Heart right ventricle (tissue), 16 donors: ENCODE data around the gene MFRP. TPM values are rescaled to one million over a fixed set of nuclear protein-coding genes. Genes with fewer than 3 reads are reported as not detected.
A peak's percentile ranks its signal among the peaks of the same experiment; 100 is the strongest.

Source experiments
- ATAC-seq, 8 donors: fragments of 200-7000 bp; cut with Tn5 transposase; one replicate each; pipeline ENCODE4 v1.9.1; 2020; ENCODE audit warnings: mild to moderate bottlenecking in 8 of 8, moderate library complexity in 8 of 8, moderate number of reproducible peaks in 1 of 8
- DNase-seq, 2 donors: peaks; one replicate each; pipeline ENCODE4 v3.0.0-alpha.2; 2020
- H3K27ac ChIP-seq, 10 donors: fragments of 200-600 bp; sonication (generic) in 2 of 10; one replicate each; pipeline versions ENCODE4 v1.5.0 to v1.8.0; 2020 to 2022; ENCODE audit warnings: mild to moderate bottlenecking in 3 of 10
- H3K27me3 ChIP-seq, 7 donors: fragments of 200-600 bp; one replicate each; pipeline ENCODE4 v1.8.0; 2021 to 2022; ENCODE audit warnings: mild to moderate bottlenecking in 2 of 7
- H3K36me3 ChIP-seq, 9 donors: fragments of 200-600 bp; sonication (generic) in 1 of 9; one replicate each; pipeline versions ENCODE4 v1.5.0 to v1.8.0; 2020 to 2022; ENCODE audit warnings: mild to moderate bottlenecking in 2 of 9
- H3K4me1 ChIP-seq, 9 donors: fragments of 200-600 bp; sonication (generic) in 1 of 9; one replicate each; pipeline versions ENCODE4 v1.5.0 to v1.8.0; 2020 to 2022; ENCODE audit warnings: mild to moderate bottlenecking in 4 of 9
- H3K4me3 ChIP-seq, 10 donors: fragments of 200-600 bp; sonication (generic) in 2 of 10; one replicate each; pipeline versions ENCODE4 v1.5.0 to v1.8.0; 2020 to 2022; ENCODE audit warnings: mild to moderate bottlenecking in 7 of 10, moderate library complexity in 2 of 10
- H3K9me3 ChIP-seq, 11 donors: fragments of 200-600 bp in 10 of 11; sonication (generic) in 2 of 11; one replicate each; pipeline versions ENCODE4 v1.5.0 to v1.8.0; 2013 to 2022; ENCODE audit warnings: mild to moderate bottlenecking in 2 of 11, control low read depth in 1 of 11, moderate library complexity in 1 of 11
- WGBS, 2 donors: extraction: QIAGEN DNeasy Blood & Tissue Kit; methylation state at CpG; one replicate each; pipeline ENCODE4 v1.1.7; 2013; ENCODE audit warnings: inconsistent platforms in 1 of 2; 5-methylcytosine and 5-hydroxymethylcytosine counted together
- intact Hi-C, 10 donors: fragments of 100-400 bp; cut with DNase I; formaldehyde crosslinking; loops; one replicate each; pipeline versions ENCODE4 v1.11.1 to v1.14.2; 2022
- polyA plus RNA-seq, 2 donors: library from polyadenylated mRNA; stranded (reverse); fragments of 200-250 nt; gene quantifications; one replicate each; pipeline ENCODE4 v1.2.3, GENCODE V29; 2013
- total RNA-seq, 10 donors: library from RNA; stranded (reverse); fragmentation: NEBNext Ultra II Directional in 3 of 10; extraction: Animal tissue kit (Norgen Biotek cat#: 25700) in 3 of 10; gene quantifications; one replicate each; pipeline versions ENCODE4 v1.2.1 to v1.2.4, GENCODE V29; 2021 to 2023
- TF ChIP-seq, protein P1 (sequence below), 9 donors: fragments of 200-600 bp; sonication (generic) in 2 of 9; IDR thresholded peaks; one replicate each; pipeline versions ENCODE4 v1.5.0 to v1.8.0; 2021 to 2022; ENCODE audit warnings: antibody characterized with exemption in 9 of 9, mild to moderate bottlenecking in 5 of 9, moderate library complexity in 1 of 9
- donor health status: Arrhythmogenic right ventricular cardiomyopathy.
- donor health status: ischemic (EF 13 %, LVEDD 7.1; RV severe dilation, severe dysfunction).
- donor health status: healthy with polysubstance abuse.
- donor health status: DM: no; HTN: yes; CAD: no.
- donor health status: DM: no; HTN: no; CAD: no.
- donor health status: ischemic (EF 25% LVEDD 6.9; RV normal size, moderate dysfunction).
- donor health status: ischemic (EF 25% LVEDD 5.7; RV mildly dilated, moderate dysfunction).
- donor health status: healthy.
- donor health status: DM: yes; HTN: yes; CAD: no.
- donor health status: Ischemic cardiomyopathy.
- donor health status: ischemic (EF 35%, LVEDD 5.7; RV mildly dilated, moderate dysfunction).
- donor health status: nonischemic (EF 11% LVEDD 7.7; RV severe dilation, severe dysfunction).
- donor health status: DM: yes; HTN: yes; CAD: no.
- donor health status: PGD.
- donor health status: ischemic (EF 29% LVEDD 5.4; RV normal size, mild dysfunction).
- donor health status: nonischemic (EF 23%, LVEDD 6.1; RV moderate dilation, normal function).

MFRP gene
- total and polyA plus RNA-seq, 12 donors: 0.04 TPM; not detected in 11

DNA sequence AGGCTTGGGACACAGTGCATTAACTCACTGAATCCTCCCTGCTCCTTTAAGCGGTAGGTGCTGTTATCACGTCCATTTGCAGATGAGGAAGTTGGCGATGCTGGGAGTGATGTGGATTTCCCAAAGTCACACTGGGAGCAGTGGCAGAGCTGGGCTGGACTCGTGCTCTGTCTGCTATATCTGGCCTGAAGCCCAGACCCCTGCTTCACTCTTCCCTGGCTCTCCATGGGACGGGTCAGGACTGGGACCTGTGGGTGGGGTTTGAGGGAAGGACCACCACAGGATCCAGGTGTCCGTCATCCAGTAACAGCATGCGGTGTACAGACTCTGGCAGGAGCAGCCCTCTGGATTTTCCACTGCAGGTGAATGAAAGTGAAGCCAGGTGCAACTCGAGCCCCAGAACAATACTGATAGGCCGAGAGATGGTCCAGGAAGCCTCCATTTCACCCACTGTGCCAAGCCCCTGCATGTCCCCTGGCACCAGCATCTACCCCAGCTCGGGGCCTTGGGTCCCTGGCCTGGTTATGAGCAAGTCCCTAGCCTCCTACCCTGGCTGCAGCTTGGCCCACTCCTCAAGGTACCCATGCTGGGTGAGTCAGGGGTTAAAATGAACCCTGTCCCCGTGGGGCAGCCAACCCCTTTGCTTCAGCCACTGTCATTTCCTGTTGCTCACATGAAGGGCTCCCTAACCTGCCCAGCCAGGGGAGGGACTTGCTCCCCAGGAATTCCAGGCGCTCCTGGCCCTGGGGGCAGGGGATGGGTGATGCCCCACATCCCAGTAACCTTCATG lies 30.8 kb upstream of the MFRP start:
- peak overlapping the region; percentile 82 to 98 (median 86) for H3K27ac ChIP-seq
- no peaks in the 10 kb centered on the region for H3K36me3 ChIP-seq
- TF ChIP-seq, protein P1, sequence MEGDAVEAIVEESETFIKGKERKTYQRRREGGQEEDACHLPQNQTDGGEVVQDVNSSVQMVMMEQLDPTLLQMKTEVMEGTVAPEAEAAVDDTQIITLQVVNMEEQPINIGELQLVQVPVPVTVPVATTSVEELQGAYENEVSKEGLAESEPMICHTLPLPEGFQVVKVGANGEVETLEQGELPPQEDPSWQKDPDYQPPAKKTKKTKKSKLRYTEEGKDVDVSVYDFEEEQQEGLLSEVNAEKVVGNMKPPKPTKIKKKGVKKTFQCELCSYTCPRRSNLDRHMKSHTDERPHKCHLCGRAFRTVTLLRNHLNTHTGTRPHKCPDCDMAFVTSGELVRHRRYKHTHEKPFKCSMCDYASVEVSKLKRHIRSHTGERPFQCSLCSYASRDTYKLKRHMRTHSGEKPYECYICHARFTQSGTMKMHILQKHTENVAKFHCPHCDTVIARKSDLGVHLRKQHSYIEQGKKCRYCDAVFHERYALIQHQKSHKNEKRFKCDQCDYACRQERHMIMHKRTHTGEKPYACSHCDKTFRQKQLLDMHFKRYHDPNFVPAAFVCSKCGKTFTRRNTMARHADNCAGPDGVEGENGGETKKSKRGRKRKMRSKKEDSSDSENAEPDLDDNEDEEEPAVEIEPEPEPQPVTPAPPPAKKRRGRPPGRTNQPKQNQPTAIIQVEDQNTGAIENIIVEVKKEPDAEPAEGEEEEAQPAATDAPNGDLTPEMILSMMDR (IDR thresholded peaks at IDR 0.05): no peak
- intact Hi-C loops: no loop called here
- DNase-seq (no peak), ATAC-seq (peak in 1 of 8 donors; percentile 14)
- H3K4me1 ChIP-seq: peaks cover 23 to 78% (median 60%) of the 10 kb centered on the region in 9 donors
- 31 to 49% methylated on average over 12 of the region's 12 CpGs for WGBS, 2 donors
- H3K9me3 ChIP-seq: no peaks in the 10 kb centered on the region
- H3K4me3 ChIP-seq: peak overlapping the region; percentile 37 to 62 (median 48)
- H3K27me3 ChIP-seq: no peaks in the 10 kb centered on the region

DNA sequence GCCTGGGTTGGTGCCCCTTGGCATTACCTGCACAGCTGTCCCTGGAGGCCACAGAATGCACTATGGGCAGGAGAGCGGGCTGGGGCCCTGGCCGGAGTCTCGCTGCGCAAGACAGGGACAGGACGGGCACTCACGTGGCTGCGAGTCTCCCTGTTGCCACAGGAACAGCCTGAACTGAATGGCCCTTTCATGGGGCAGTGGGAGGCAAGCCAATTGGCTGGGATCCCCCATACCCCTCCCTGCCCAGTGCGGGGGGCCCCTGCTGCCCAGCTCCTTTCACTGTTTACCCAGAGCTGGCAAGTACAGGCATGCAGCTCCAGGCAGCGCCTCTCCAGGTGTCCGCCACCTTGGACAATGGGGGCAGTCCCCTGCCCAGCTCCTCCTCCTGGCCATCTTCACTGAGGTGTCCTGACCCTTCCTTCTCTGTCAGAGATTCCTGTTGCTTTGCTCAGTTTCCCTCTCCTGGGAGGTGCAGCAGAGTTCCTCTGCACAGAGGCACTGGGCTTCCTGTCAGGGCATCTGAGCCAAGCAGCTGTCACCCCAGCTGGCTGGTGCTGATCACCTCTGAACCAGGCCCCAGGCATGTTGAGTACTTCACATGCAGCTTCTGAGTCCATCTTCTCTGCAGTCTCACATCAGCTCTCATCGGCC lies 29.8 kb upstream of the MFRP start:
- intact Hi-C loops: no loop called here
- Histone ChIP-seq H3K9me3 (no peaks in the 10 kb centered on the region), H3K27ac (peak overlapping the region; percentile 42 to 98 (median 89)), H3K4me1 (peaks cover 19 to 80% (median 60%) of the 10 kb centered on the region in 9 donors), H3K27me3 (no peaks in the 10 kb centered on the region), H3K36me3 (no peaks in the 10 kb centered on the region), H3K4me3 (peak overlapping the region in 9 of 10 donors; percentile 15 to 62 (median 47))
- 44 to 52% methylated on average over 11 of the region's 11 CpGs for WGBS, 2 donors
- TF ChIP-seq, protein P1 (IDR thresholded peaks at IDR 0.05): no peak
- peak in 1 of 2 donors; percentile 60 for DNase-seq
- ATAC-seq: peak in 6 of 8 donors; percentile 6 to 34 (median 16)

DNA sequence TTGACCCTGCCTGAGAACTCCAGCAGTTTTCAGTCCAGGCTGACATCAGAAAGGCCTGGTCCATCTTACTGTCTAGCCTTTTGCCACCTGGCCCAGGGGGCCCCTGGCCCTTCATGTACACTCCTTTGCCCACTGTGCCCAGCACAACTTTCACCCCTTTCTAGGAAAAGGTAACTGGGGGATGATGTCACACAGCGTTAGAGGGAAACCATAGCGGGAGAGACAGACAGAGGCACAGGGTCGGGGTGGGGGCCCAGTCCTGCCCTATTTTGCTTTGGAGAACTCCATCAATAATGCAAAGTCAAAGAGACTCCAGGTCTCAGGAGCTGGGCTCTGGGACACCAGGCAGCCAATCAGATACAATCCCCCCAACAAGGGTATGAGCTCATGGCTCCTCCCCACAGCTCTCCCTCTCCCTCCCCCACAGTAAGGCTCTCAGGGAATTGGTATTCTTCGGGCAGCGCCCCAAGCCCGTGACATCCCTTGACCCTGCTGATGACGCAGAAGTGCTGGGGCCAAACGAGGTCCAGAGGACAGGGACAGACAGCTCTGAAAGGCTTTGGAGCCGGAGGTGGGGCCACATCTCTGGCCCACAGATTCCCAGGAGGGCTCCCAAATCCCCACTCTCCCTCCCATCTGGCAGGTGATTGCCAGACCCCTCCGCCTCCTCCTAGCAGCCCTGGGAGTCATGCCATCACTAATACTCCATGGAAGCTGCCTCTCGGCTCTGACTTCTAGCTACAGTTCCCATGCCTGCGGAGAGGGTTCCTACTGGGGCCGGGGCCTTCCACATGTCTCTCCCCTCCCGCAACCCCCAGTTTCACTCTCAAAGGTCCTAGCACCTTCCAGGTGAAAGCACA lies 29.1 kb upstream of the MFRP start:
- WGBS, 2 donors: 25 to 39% methylated on average over 14 of the region's 14 CpGs
- Histone ChIP-seq H3K27me3 (no peaks in the 10 kb centered on the region), H3K36me3 (no peaks in the 10 kb centered on the region), H3K9me3 (no peaks in the 10 kb centered on the region), H3K27ac (peak overlapping the region; percentile 42 to 98 (median 89)), H3K4me3 (peak overlapping the region in 8 of 10 donors; percentile 15 to 62 (median 52)), H3K4me1 (peaks cover 19 to 80% (median 63%) of the 10 kb centered on the region in 9 donors)
- TF ChIP-seq, protein P1 (IDR thresholded peaks at IDR 0.05): no peak
- DNase-seq (peak; percentile 83 to 87), ATAC-seq (peak; percentile 50 to 79 (median 72))
- intact Hi-C loops: loop anchor here in 3 of 10 donors (1.0 to 2.0 kb wide), 2 partner anchors 19 to 21 kb away; no protein-coding TSS in a partner anchor
